H1 (cell line): ENCODE measurements around the gene SLC3A2. TPM values are rescaled to one million over a fixed set of nuclear protein-coding genes. Genes with fewer than 3 reads are reported as not detected.
A peak's percentile ranks its signal among the peaks of the same experiment; 100 is the strongest.

Experiments used
- CTCF ChIA-PET: fragments of 300-600 bp; sonication (Branson Sonifier 250); formaldehyde crosslinking; loops from one replicate; lab custom pipeline; 2021; ENCODE audit not compliant: partially characterized antibody; lab: Charles Lee
- POLR2A ChIA-PET: fragments of 300-600 bp; sonication (Branson Sonifier 250); formaldehyde crosslinking; loops from one replicate; lab custom pipeline; 2021; ENCODE audit warnings: inconsistent platforms; ENCODE audit not compliant: partially characterized antibody; lab: Charles Lee
- DNase-seq, 2 experiments: peaks; one replicate each; pipeline versions ENCODE4 v3.0.0 to v3.0.0-alpha.2; 2010 to 2022; ENCODE audit warnings: low spot score in 2 of 2, low read depth in 1 of 2, mixed read lengths in 1 of 2
- FAIRE-seq: peaks from 2 replicates; lab custom pipeline; 2011; peaks lifted over from hg19 to GRCh38; lab: Jason Lieb, UNC
- H2AFZ ChIP-seq: 2 replicates; pipeline ENCODE4 v1.8.1; 2012; ENCODE audit warnings: low read length, inconsistent platforms
- H2AK5ac ChIP-seq: 2 replicates; pipeline ENCODE4 v1.6.1; 2013; ENCODE audit warnings: low read depth, low read length
- H2BK120ac ChIP-seq: replicated peaks from 2 replicates; pipeline ENCODE3; 2013; ENCODE audit warnings: low read depth, low read length, inconsistent platforms
- H2BK12ac ChIP-seq: 2 replicates; pipeline ENCODE4 v1.6.1; 2013; ENCODE audit warnings: low read depth, low read length
- H2BK15ac ChIP-seq: 2 replicates; pipeline ENCODE4 v1.6.1; 2013; ENCODE audit warnings: low read length
- H2BK20ac ChIP-seq: 2 replicates; pipeline ENCODE4 v1.6.1; 2013; ENCODE audit warnings: low read length
- H2BK5ac ChIP-seq: 2 replicates; pipeline ENCODE4 v1.6.1; 2013; ENCODE audit warnings: low read depth, low read length
- H3K14ac ChIP-seq: 2 replicates; pipeline ENCODE4 v1.6.1; 2013; ENCODE audit warnings: inconsistent platforms; ENCODE audit not compliant: insufficient read length
- H3K18ac ChIP-seq: 2 replicates; pipeline ENCODE4 v1.6.1; 2013; ENCODE audit warnings: low read length; ENCODE audit errors: extremely low read depth
- H3K23ac ChIP-seq: 2 replicates; pipeline ENCODE4 v1.6.1; 2013; ENCODE audit warnings: inconsistent platforms; ENCODE audit not compliant: insufficient read length
- H3K23me2 ChIP-seq: 2 replicates; pipeline ENCODE4 v1.6.1; 2013; ENCODE audit warnings: low read depth, low read length
- H3K27ac ChIP-seq: 2 replicates; pipeline ENCODE4 v1.6.1; 2011; ENCODE audit warnings: low read depth, low read length, inconsistent platforms
- H3K27me3 ChIP-seq, 4 experiments: replicated peaks in 1 of 4; 1 replicate in 1 of 4; 2 replicates in 3 of 4; pipeline versions ENCODE4 v1.6.1 to v1.8.1; 2011 to 2013; ENCODE audit warnings: low read length in 3 of 4, mild to moderate bottlenecking in 3 of 4, inconsistent platforms in 2 of 4, mixed read lengths in 2 of 4, moderate library complexity in 1 of 4; ENCODE audit not compliant: control insufficient read depth in 3 of 4, insufficient read depth in 3 of 4; ENCODE audit errors: extremely low read depth in 1 of 4
- H3K36me3 ChIP-seq, 4 experiments: 2 replicates each; pipeline versions ENCODE4 v1.6.1 to v1.8.1; 2011 to 2013; ENCODE audit warnings: mild to moderate bottlenecking in 4 of 4, low read length in 3 of 4, moderate library complexity in 2 of 4, control low read depth in 1 of 4, inconsistent platforms in 1 of 4; ENCODE audit not compliant: insufficient read depth in 4 of 4, control insufficient read depth in 2 of 4
- H3K4ac ChIP-seq: replicated peaks from 2 replicates; pipeline ENCODE3; 2013; ENCODE audit warnings: low read length, low read depth, mixed read lengths, inconsistent platforms; ENCODE audit not compliant: insufficient read length
- H3K4me1 ChIP-seq, 4 experiments: replicated peaks in 1 of 4; 1 replicate in 1 of 4; 2 replicates in 3 of 4; pipeline versions ENCODE4 v1.6.1 to v1.8.1; 2011 to 2013; ENCODE audit warnings: low read length in 3 of 4, inconsistent platforms in 2 of 4, mixed read lengths in 1 of 4; ENCODE audit not compliant: insufficient read depth in 4 of 4, control insufficient read depth in 3 of 4
- H3K4me2 ChIP-seq, 2 experiments: 2 replicates each; pipeline versions ENCODE4 v1.6.1 to v1.8.1; 2011 to 2013; ENCODE audit warnings: low read depth in 2 of 2, low read length in 2 of 2, control low read depth in 1 of 2, inconsistent platforms in 1 of 2, mild to moderate bottlenecking in 1 of 2; ENCODE audit not compliant: insufficient read depth in 1 of 2
- H3K4me3 ChIP-seq, 4 experiments: fragments of 200-600, 300-600 bp in 1 of 4; sonication (generic), shearing (Covaris generic), sonication (Bioruptor Twin) in 1 of 4; 2 replicates each; pipeline versions ENCODE4 v1.5.1 to v1.8.1; 2011 to 2016; ENCODE audit warnings: low read length in 4 of 4, low read depth in 3 of 4, control low read depth in 2 of 4, inconsistent platforms in 2 of 4, mild to moderate bottlenecking in 2 of 4, mixed read lengths in 1 of 4, moderate library complexity in 1 of 4; ENCODE audit not compliant: insufficient read depth in 2 of 4; ENCODE audit errors: extremely low read depth in 1 of 4
- H3K56ac ChIP-seq: replicated peaks from 2 replicates; pipeline ENCODE3; 2013; ENCODE audit warnings: low read depth, mild to moderate bottlenecking, mixed read lengths, low read length, inconsistent platforms; ENCODE audit not compliant: insufficient read length
- H3K79me1 ChIP-seq: 2 replicates; pipeline ENCODE4 v1.6.1; 2013; ENCODE audit warnings: low read depth, low read length, control low read depth
- H3K79me2 ChIP-seq, 2 experiments: 2 replicates each; pipeline versions ENCODE4 v1.6.1 to v1.8.1; 2012 to 2013; ENCODE audit warnings: low read length in 2 of 2, mild to moderate bottlenecking in 2 of 2, inconsistent platforms in 1 of 2; ENCODE audit not compliant: insufficient read depth in 2 of 2, control insufficient read depth in 1 of 2
- H3K9ac ChIP-seq, 4 experiments: replicated peaks in 1 of 4; 1 replicate in 1 of 4; 2 replicates in 3 of 4; pipeline versions ENCODE4 v1.6.1 to v1.8.1; 2011 to 2013; ENCODE audit warnings: low read depth in 3 of 4, low read length in 3 of 4, control low read depth in 2 of 4, mild to moderate bottlenecking in 2 of 4, moderate library complexity in 2 of 4, inconsistent platforms in 1 of 4; ENCODE audit errors: extremely low read depth in 1 of 4
- H3K9me3 ChIP-seq, 2 experiments: 2 replicates each; pipeline versions ENCODE4 v1.6.1 to v1.8.1; 2012 to 2013; ENCODE audit warnings: mild to moderate bottlenecking in 2 of 2, moderate library complexity in 2 of 2, control low read depth in 1 of 2, inconsistent platforms in 1 of 2, low read depth in 1 of 2, low read length in 1 of 2, mixed read lengths in 1 of 2; ENCODE audit not compliant: insufficient read depth in 2 of 2
- H4K20me1 ChIP-seq, 2 experiments: replicated peaks in 1 of 2; 2 replicates each; pipeline versions ENCODE3 to v1.8.1; 2011 to 2013; ENCODE audit warnings: inconsistent platforms in 2 of 2, low read length in 2 of 2, mild to moderate bottlenecking in 1 of 2; ENCODE audit not compliant: insufficient read depth in 2 of 2, control insufficient read depth in 1 of 2
- H4K5ac ChIP-seq: 2 replicates; pipeline ENCODE4 v1.6.1; 2013; ENCODE audit warnings: low read length, low read depth, mixed read lengths, inconsistent platforms; ENCODE audit not compliant: insufficient read length
- H4K8ac ChIP-seq: 2 replicates; pipeline ENCODE4 v1.8.0; 2013; ENCODE audit warnings: mild to moderate bottlenecking, moderate library complexity, low read length, inconsistent platforms; ENCODE audit not compliant: insufficient read depth; ENCODE audit errors: extremely low read depth
- H4K91ac ChIP-seq: replicated peaks from 2 replicates; pipeline ENCODE3; 2013; ENCODE audit warnings: low read length, mixed read lengths, inconsistent platforms; ENCODE audit not compliant: insufficient read length
- BACH1 ChIP-seq: IDR thresholded peaks from 2 replicates; pipeline ENCODE4 v1.6.1; 2012; ENCODE audit warnings: low read length, improper control_type of control experiment
- CBX5 ChIP-seq: fragments of 300-800, 300-1000 bp; sonication (generic); IDR thresholded peaks from 2 replicates; pipeline ENCODE4 v1.7.1; 2016; ENCODE audit warnings: antibody characterized with exemption, low read length, low read depth
- CEBPB ChIP-seq: IDR thresholded peaks from 2 replicates; pipeline ENCODE4 v1.6.1; 2012; ENCODE audit warnings: low read depth, low read length
- CHD2 ChIP-seq: IDR thresholded peaks from 2 replicates; pipeline ENCODE4 v1.6.1; 2012; ENCODE audit warnings: low read length, improper control_type of control experiment
- GABPA ChIP-seq: IDR thresholded peaks from 2 replicates; pipeline ENCODE4 v1.6.1; 2011; ENCODE audit warnings: mild to moderate bottlenecking, low read length, moderate library complexity, borderline replicate concordance; ENCODE audit not compliant: insufficient read depth
- MAFK ChIP-seq: IDR thresholded peaks from 2 replicates; pipeline ENCODE4 v1.6.1; 2012; ENCODE audit warnings: low read depth, mild to moderate bottlenecking, improper control_type of control experiment, low read length
- POLR2AphosphoS5 ChIP-seq: IDR thresholded peaks from 2 replicates; pipeline ENCODE4 v1.6.1; 2011; ENCODE audit warnings: low read depth, low read length
- RAD21 ChIP-seq, 2 experiments: IDR thresholded peaks in 1 of 2; conservative IDR thresholded peaks in 1 of 2; 2 replicates each; pipeline ENCODE4 v1.6.1; 2011; ENCODE audit warnings: low read depth in 2 of 2, low read length in 2 of 2, improper control_type of control experiment in 1 of 2, inconsistent platforms in 1 of 2, mild to moderate bottlenecking in 1 of 2, moderate library complexity in 1 of 2
- RNF2 ChIP-seq: fragments of 200-900, 300-1000 bp; sonication (generic); IDR thresholded peaks from 2 replicates; pipeline ENCODE4 v1.7.1; 2016; ENCODE audit warnings: borderline replicate concordance, low read depth, mild to moderate bottlenecking, antibody characterized with exemption, low read length; ENCODE audit not compliant: poor library complexity, severe bottlenecking; ENCODE audit errors: missing control alignments
- SIN3A ChIP-seq, 2 experiments: IDR thresholded peaks in 1 of 2; conservative IDR thresholded peaks in 1 of 2; 2 replicates each; pipeline ENCODE4 v1.6.1; 2011 to 2012; ENCODE audit warnings: low read length in 2 of 2, improper control_type of control experiment in 1 of 2, low read depth in 1 of 2, mild to moderate bottlenecking in 1 of 2
- SIRT6 ChIP-seq: IDR thresholded peaks from one replicate; pipeline ENCODE4 v1.7.1; 2012; ENCODE audit warnings: low read length, inconsistent platforms
- TAF7 ChIP-seq: optimal IDR thresholded peaks from 2 replicates; pipeline ENCODE3; 2011; ENCODE audit warnings: low read depth, mild to moderate bottlenecking, inconsistent platforms, low read length, moderate library complexity, borderline replicate concordance
- TEAD4 ChIP-seq: IDR thresholded peaks from 2 replicates; pipeline ENCODE4 v1.6.1; 2012; ENCODE audit warnings: low read depth, low read length, inconsistent platforms, mixed read lengths
- YY1 ChIP-seq: IDR thresholded peaks from 2 replicates; pipeline ENCODE4 v1.6.1; 2011; ENCODE audit warnings: low read depth, mild to moderate bottlenecking, low read length
- WGBS, 2 experiments: shearing (Covaris generic) in 1 of 2; methylation state at CpG; one replicate each; pipeline versions ENCODE4 v1.1.6 to v1.1.7; 2013 to 2015; ENCODE audit warnings: low lambda C conversion rate in 2 of 2, mixed read lengths in 2 of 2, inconsistent platforms in 1 of 2, low coverage in 1 of 2, missing lambda C conversion rate in 1 of 2; ENCODE audit not compliant: insufficient replicate concordance in 2 of 2, insufficient coverage in 1 of 2, insufficient read length in 1 of 2; ENCODE audit errors: extremely low coverage in 1 of 2, missing lambda C conversion rate in 1 of 2; 5-methylcytosine and 5-hydroxymethylcytosine counted together
- polyA plus RNA-seq, 7 experiments: library from polyadenylated mRNA; depleted of rRNA in 3 of 7; stranded (reverse) in 5 of 7; unstranded in 2 of 7; fragments of >200 nt in 5 of 7; fragments of 200-250 nt in 2 of 7; gene quantifications; 1 replicate in 5 of 7; 2 replicates in 1 of 7; 4 replicates in 1 of 7; pipeline versions ENCODE4 v1.2.1 to v1.2.3, GENCODE V29; 2011 to 2013; ENCODE audit warnings: missing spikeins in 2 of 7, mixed read lengths in 2 of 7
- total RNA-seq: library from RNA; stranded (reverse); fragmentation: NEBNext Ultra II Directional; extraction: Animal tissue kit (Norgen Biotek cat#: 25700); gene quantifications from 2 replicates; pipeline ENCODE4 v1.2.1, GENCODE V29; 2021

SLC3A2 gene
- total and polyA plus RNA-seq, 2 of the 8 experiments (the other 6 are each of a cell fraction or from before 2014, with no cell fraction given) = 410 to 435 TPM

GRCh38 chr11:62888406-62888805 lies 7.7 kb downstream of the SLC3A2 start:
- FAIRE-seq = no peak
- Histone ChIP-seq H4K20me1 (peaks cover 12 to 22% of the 10 kb centered on the region in 2 experiments), H3K4ac (no peak overlapping the region), H3K23me2 (no peaks in the 10 kb centered on the region), H3K36me3 (peaks cover 49 to 67% (median 61%) of the 10 kb centered on the region in 4 experiments), H3K56ac (no peak overlapping the region), H2AFZ (no peak overlapping the region), H2BK15ac (no peak overlapping the region), H4K91ac (no peak overlapping the region), H2BK20ac (no peak overlapping the region), H3K27ac (no peak overlapping the region), H3K14ac (no peak overlapping the region), H2BK120ac (no peak overlapping the region), H3K79me2 (peaks cover 0 to 24% of the 10 kb centered on the region in 2 experiments; a peak in 3 of 4 replicates), H3K4me1 (peaks cover 0 to 11% (median 2%) of the 10 kb centered on the region in 4 experiments; a peak in 4 of 7 replicates), H4K8ac (no peak overlapping the region), H3K23ac (no peak overlapping the region), H3K27me3 (no peaks in the 10 kb centered on the region), H2AK5ac (no peak overlapping the region), H3K9ac (no peak overlapping the region), H4K5ac (no peak overlapping the region), H3K79me1 (peaks cover 2% of the 10 kb centered on the region; the same call in 1 of the 2 replicates)
- POLR2A ChIA-PET = interaction anchor here (2.5 to 57.8 kb wide), 4 partner anchors 11 to 82 kb away, joined by 8 to 2104 read pairs (median 1185); partner anchors contain the start of genes CHRM1, NXF1, SLC3A2 and WDR74
- DNase-seq = no peak
- WGBS, 2 experiments = 91% methylated on average over 14 of the region's 14 CpGs; no CpG with 5 or more reads in 1 of the 2 experiments
- TF ChIP-seq GABPA (no peak), TEAD4 (no peak), SIN3A (conservative IDR thresholded peaks at IDR 0.05 in 1 of 2, IDR thresholded peaks at IDR 0.05 in 1 of 2; ENCODE audit: low read depth in 1 of 2, low read length in 2 of 2) (peak in 1 of 2 experiments; percentile 43; a peak in 1 of 4 replicates), SIRT6 (no peak), CBX5 (no peak), YY1 (no peak), CEBPB (no peak), RAD21 (IDR thresholded peaks at IDR 0.05 in 1 of 2, conservative IDR thresholded peaks at IDR 0.05 in 1 of 2; ENCODE audit: low read depth in 2 of 2, low read length in 2 of 2) (no peak), TAF7 (no peak), POLR2AphosphoS5 (peak; percentile 29; the same call in 1 of the 2 replicates), RNF2 (no peak), MAFK (no peak), CHD2 (no peak), BACH1 (no peak)
- TF ChIP-seq, all 59 proteins: peak for 2
- CTCF ChIA-PET = no interaction called here
- H3K4me3 ChIP-seq = no peak overlapping the region
- no peak overlapping the region for H2BK12ac ChIP-seq
- H2BK5ac ChIP-seq = no peak overlapping the region
- no peak overlapping the region for H3K18ac ChIP-seq
- no peaks in the 10 kb centered on the region for H3K9me3 ChIP-seq
- H3K4me2 ChIP-seq = no peak overlapping the region
